CD4-positive, CD25-positive, alpha-beta regulatory T cell (primary cell): Measurements from ENCODE around the gene ANKRD11. TPM values are rescaled to one million over a fixed set of nuclear protein-coding genes. Genes with fewer than 3 reads are reported as not detected.

Source experiments
- ATAC-seq, 2 donors: fragments of 150-1000 bp; cut with Tn5 transposase; one replicate each; pipeline ENCODE4 v1.10.0; 2021; ENCODE audit warnings: low read depth in 2 of 2, moderate number of reproducible peaks in 2 of 2, moderate library complexity in 1 of 2
- DNase-seq, 3 donors: peaks; one replicate each; pipeline versions ENCODE4 v3.0.0 to v3.0.0-alpha.2; 2012 to 2022; ENCODE audit warnings: mixed read lengths in 1 of 3
- H3K27ac ChIP-seq: one replicate; pipeline ENCODE4 v1.7.0; 2013; ENCODE audit warnings: mild to moderate bottlenecking, low read length; ENCODE audit not compliant: insufficient read depth, poor library complexity, severe bottlenecking
- H3K27me3 ChIP-seq: one replicate; pipeline ENCODE4 v1.7.0; 2013; ENCODE audit warnings: low read length; ENCODE audit not compliant: control insufficient read depth, insufficient read depth
- H3K36me3 ChIP-seq: one replicate; pipeline ENCODE4 v1.7.0; 2013; ENCODE audit warnings: mild to moderate bottlenecking, low read length, moderate library complexity; ENCODE audit not compliant: control insufficient read depth, insufficient read depth
- H3K4me1 ChIP-seq: 2 replicates; pipeline ENCODE4 v1.7.0; 2013; ENCODE audit warnings: mild to moderate bottlenecking, low read length; ENCODE audit not compliant: insufficient read depth, control insufficient read depth, poor library complexity, severe bottlenecking
- H3K4me3 ChIP-seq: one replicate; pipeline ENCODE4 v1.7.0; 2013; ENCODE audit warnings: low read depth, mild to moderate bottlenecking, low read length, moderate library complexity
- H3K9me3 ChIP-seq, 2 experiments: 1 replicate in 1 of 2; 2 replicates in 1 of 2; pipeline ENCODE4 v1.7.0; 2013; ENCODE audit warnings: low read length in 2 of 2, mild to moderate bottlenecking in 1 of 2, moderate library complexity in 1 of 2; ENCODE audit not compliant: control insufficient read depth in 2 of 2
- H3K27ac Mint-ChIP-seq, 3 donors: one replicate each; pipeline ENCODE4 v1.8.0; 2020 to 2022; ENCODE audit warnings: mild to moderate bottlenecking in 3 of 3, mixed read lengths in 3 of 3, moderate library complexity in 2 of 3
- H3K27me3 Mint-ChIP-seq: one replicate; pipeline ENCODE4 v1.8.0; 2022; ENCODE audit warnings: mild to moderate bottlenecking, mixed read lengths
- H3K36me3 Mint-ChIP-seq: one replicate; pipeline ENCODE4 v1.8.0; 2020; ENCODE audit warnings: mixed read lengths
- H3K4me1 Mint-ChIP-seq, 4 donors: one replicate each; pipeline ENCODE4 v1.8.0; 2020 to 2022; ENCODE audit warnings: mixed read lengths in 4 of 4, mild to moderate bottlenecking in 1 of 4
- H3K4me3 Mint-ChIP-seq, 4 donors: one replicate each; pipeline ENCODE4 v1.8.0; 2020 to 2022; ENCODE audit warnings: mild to moderate bottlenecking in 4 of 4, mixed read lengths in 4 of 4, moderate library complexity in 3 of 4
- H3K9me3 Mint-ChIP-seq, 7 donors: one replicate each; pipeline ENCODE4 v1.8.0; 2020 to 2022; ENCODE audit warnings: mixed read lengths in 7 of 7, mild to moderate bottlenecking in 3 of 7, moderate library complexity in 2 of 7
- polyA plus RNA-seq, 4 donors: library from polyadenylated mRNA; unstranded; fragments of 300-500 nt; fragmentation: Illumina TruSeq; gene quantifications; one replicate each; pipeline ENCODE4 v1.2.3, GENCODE V29; 2021
- total RNA-seq: library from RNA; stranded (reverse); gene quantifications from one replicate; pipeline ENCODE4 v1.2.3, GENCODE V29; 2022

ANKRD11 gene
- total and polyA plus RNA-seq, 5 donors from 2014 or later, result 8.7 to 323 (median 18.6) TPM

GRCh38 chr16:89293276-89294143, 196.9 kb downstream of the ANKRD11 start:
- H3K4me1 ChIP-seq, result peaks cover 24% of the 10 kb centered on the region
- no peak overlapping the region for H3K27ac Mint-ChIP-seq
- no peak for ATAC-seq
- H3K36me3 Mint-ChIP-seq, result peaks cover 5% of the 10 kb centered on the region
- no peak for DNase-seq
- peaks cover 41% of the 10 kb centered on the region for H3K36me3 ChIP-seq
- no peak overlapping the region for H3K27ac ChIP-seq
- H3K27me3 ChIP-seq, result no peaks in the 10 kb centered on the region
- H3K9me3 ChIP-seq, result no peaks in the 10 kb centered on the region
- no peak overlapping the region for H3K4me3 Mint-ChIP-seq
- no peaks in the 10 kb centered on the region for H3K9me3 Mint-ChIP-seq
- H3K27me3 Mint-ChIP-seq, result no peaks in the 10 kb centered on the region
- H3K4me1 Mint-ChIP-seq, result peaks cover 12 to 51% (median 26%) of the 10 kb centered on the region in 4 donors
- H3K4me3 ChIP-seq, result no peak overlapping the region

DNA sequence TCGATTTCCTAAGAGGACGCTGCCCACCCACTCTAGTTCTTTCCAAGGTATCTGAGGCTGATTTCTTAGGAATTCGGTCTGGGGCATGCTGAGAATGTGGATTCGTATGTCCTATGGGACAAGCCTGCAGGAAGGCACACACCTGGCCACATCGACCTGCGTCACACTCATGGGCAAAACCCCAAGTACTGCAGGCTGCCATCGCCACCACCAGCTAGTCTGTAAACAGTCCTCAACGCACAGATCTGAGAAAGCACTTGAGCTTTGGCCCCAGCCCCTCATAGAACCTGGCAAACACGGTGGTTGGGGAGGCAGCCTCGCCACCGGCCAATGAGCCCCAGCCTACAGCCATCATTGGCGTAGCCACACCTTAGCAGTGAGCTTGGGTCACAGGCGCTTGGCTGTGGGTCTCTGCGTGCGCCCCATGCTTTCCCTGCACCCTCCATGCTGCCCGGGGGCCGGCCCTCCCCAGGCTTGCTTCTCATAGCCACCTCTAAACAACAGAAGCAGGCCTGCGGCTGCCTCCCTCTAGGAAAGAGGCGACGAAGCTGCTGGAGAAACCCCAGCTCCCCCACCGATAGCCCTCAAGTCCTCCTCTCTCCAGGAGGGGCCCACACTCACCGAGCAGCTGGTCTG, 197.8 kb downstream of the ANKRD11 start:
- H3K27me3 Mint-ChIP-seq, result no peaks in the 10 kb centered on the region
- H3K9me3 Mint-ChIP-seq, result no peaks in the 10 kb centered on the region
- Histone ChIP-seq H3K27ac (no peak overlapping the region), H3K9me3 (no peaks in the 10 kb centered on the region), H3K4me1 (peaks cover 21% of the 10 kb centered on the region), H3K36me3 (peaks cover 43% of the 10 kb centered on the region), H3K4me3 (no peak overlapping the region), H3K27me3 (no peaks in the 10 kb centered on the region)
- H3K4me1 Mint-ChIP-seq, result peaks cover 11 to 44% (median 23%) of the 10 kb centered on the region in 4 donors
- DNase-seq, result no peak
- no peak overlapping the region for H3K4me3 Mint-ChIP-seq
- peaks cover 11% of the 10 kb centered on the region for H3K36me3 Mint-ChIP-seq
- H3K27ac Mint-ChIP-seq, result peak overlapping the region in 1 of 3 donors; percentile 12
- no peak for ATAC-seq

- Histone ChIP-seq H3K36me3 (peaks cover 42% of the 10 kb centered on the region), H3K27ac (no peak overlapping the region), H3K4me3 (no peak overlapping the region), H3K9me3 (no peaks in the 10 kb centered on the region), H3K27me3 (no peaks in the 10 kb centered on the region), H3K4me1 (peaks cover 20% of the 10 kb centered on the region)
- H3K36me3 Mint-ChIP-seq, result peaks cover 15% of the 10 kb centered on the region
- no peaks in the 10 kb centered on the region for H3K27me3 Mint-ChIP-seq
- ATAC-seq, result no peak
- H3K9me3 Mint-ChIP-seq, result no peaks in the 10 kb centered on the region
- peaks cover 6 to 37% (median 18%) of the 10 kb centered on the region in 4 donors for H3K4me1 Mint-ChIP-seq
- no peak overlapping the region for H3K27ac Mint-ChIP-seq
- DNase-seq, result no peak
- H3K4me3 Mint-ChIP-seq, result no peak overlapping the region
These were observed 198.6 kb downstream of the ANKRD11 start for GRCh38 chr16:89291776-89292175.

DNA sequence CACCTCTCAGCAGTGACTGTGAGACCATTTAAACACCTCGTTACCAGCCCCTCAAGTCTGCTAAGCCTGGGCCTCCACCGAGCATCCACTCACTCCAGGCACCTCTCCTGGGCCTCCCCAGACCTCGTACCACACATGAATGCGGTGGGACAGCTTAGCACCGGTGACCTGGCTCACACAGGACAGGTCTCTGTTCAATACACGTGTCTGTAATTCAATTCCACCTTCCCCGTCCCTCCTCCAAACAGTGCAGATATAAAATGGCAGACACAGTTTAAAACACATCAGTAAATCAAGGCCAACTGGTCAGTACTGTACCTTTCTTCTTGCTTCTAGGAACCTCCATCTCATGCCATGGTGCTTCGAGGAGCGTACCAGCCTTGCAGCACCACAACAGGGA, 199.0 kb downstream of the ANKRD11 start:
- H3K4me1 ChIP-seq, result peaks cover 15% of the 10 kb centered on the region
- H3K27ac Mint-ChIP-seq, result peak overlapping the region in 2 of 3 donors; percentile 4 to 69
- H3K27me3 ChIP-seq, result no peaks in the 10 kb centered on the region
- no peak overlapping the region for H3K27ac ChIP-seq
- peaks cover 4 to 33% (median 16%) of the 10 kb centered on the region in 4 donors for H3K4me1 Mint-ChIP-seq
- H3K27me3 Mint-ChIP-seq, result no peaks in the 10 kb centered on the region
- no peak overlapping the region for H3K4me3 ChIP-seq
- no peak for ATAC-seq
- no peak overlapping the region for H3K4me3 Mint-ChIP-seq
- H3K36me3 Mint-ChIP-seq, result peaks cover 19% of the 10 kb centered on the region
- no peaks in the 10 kb centered on the region for H3K9me3 ChIP-seq
- DNase-seq, result no peak
- H3K9me3 Mint-ChIP-seq, result no peaks in the 10 kb centered on the region
- peaks cover 42% of the 10 kb centered on the region for H3K36me3 ChIP-seq

DNA sequence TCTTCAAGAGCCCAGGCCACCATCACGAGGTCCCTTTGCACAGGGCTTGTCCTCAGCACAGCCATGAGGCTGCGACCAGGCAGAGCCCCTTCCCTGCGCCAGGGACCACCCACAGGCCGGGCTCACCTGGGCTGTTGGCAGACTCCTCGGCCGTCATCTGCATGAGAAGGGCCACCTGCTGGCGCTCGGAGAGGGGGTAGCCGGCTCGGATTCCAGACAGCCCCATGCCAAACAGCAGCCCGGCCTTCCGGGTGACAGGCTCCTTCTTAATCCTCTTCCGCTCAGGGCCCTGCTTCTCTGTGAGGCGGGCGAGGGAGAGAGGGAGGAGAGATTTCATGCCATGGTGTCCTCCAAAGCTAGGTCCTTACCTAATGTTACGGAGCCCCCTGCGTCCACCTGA, 199.5 kb downstream of the ANKRD11 start:
- Mint-ChIP-seq H3K36me3 (peaks cover 21% of the 10 kb centered on the region), H3K27me3 (no peaks in the 10 kb centered on the region), H3K4me1 (peaks cover 0 to 28% (median 11%) of the 10 kb centered on the region in 4 donors), H3K27ac (peak overlapping the region in 1 of 3 donors; percentile 94), H3K4me3 (peak overlapping the region in 1 of 4 donors; percentile 35), H3K9me3 (no peaks in the 10 kb centered on the region)
- Histone ChIP-seq H3K4me3 (no peak overlapping the region), H3K9me3 (no peaks in the 10 kb centered on the region), H3K36me3 (peaks cover 47% of the 10 kb centered on the region), H3K27ac (no peak overlapping the region), H3K27me3 (no peaks in the 10 kb centered on the region), H3K4me1 (peaks cover 13% of the 10 kb centered on the region)
- ATAC-seq, result no peak
- DNase-seq, result no peak

- Histone ChIP-seq H3K9me3 (no peaks in the 10 kb centered on the region), H3K4me1 (peaks cover 13% of the 10 kb centered on the region), H3K27me3 (no peaks in the 10 kb centered on the region), H3K27ac (no peak overlapping the region), H3K4me3 (no peak overlapping the region), H3K36me3 (peaks cover 51% of the 10 kb centered on the region)
- Mint-ChIP-seq H3K27ac (peak overlapping the region in 1 of 3 donors; percentile 94), H3K36me3 (peaks cover 21% of the 10 kb centered on the region), H3K4me1 (peaks cover 0 to 26% (median 11%) of the 10 kb centered on the region in 4 donors), H3K27me3 (no peaks in the 10 kb centered on the region), H3K9me3 (no peaks in the 10 kb centered on the region), H3K4me3 (peak overlapping the region in 2 of 4 donors; percentile 7 to 35)
- DNase-seq (no peak), ATAC-seq (no peak)
These were observed 199.9 kb downstream of the ANKRD11 start for GRCh38 chr16:89290472-89290871.

DNA sequence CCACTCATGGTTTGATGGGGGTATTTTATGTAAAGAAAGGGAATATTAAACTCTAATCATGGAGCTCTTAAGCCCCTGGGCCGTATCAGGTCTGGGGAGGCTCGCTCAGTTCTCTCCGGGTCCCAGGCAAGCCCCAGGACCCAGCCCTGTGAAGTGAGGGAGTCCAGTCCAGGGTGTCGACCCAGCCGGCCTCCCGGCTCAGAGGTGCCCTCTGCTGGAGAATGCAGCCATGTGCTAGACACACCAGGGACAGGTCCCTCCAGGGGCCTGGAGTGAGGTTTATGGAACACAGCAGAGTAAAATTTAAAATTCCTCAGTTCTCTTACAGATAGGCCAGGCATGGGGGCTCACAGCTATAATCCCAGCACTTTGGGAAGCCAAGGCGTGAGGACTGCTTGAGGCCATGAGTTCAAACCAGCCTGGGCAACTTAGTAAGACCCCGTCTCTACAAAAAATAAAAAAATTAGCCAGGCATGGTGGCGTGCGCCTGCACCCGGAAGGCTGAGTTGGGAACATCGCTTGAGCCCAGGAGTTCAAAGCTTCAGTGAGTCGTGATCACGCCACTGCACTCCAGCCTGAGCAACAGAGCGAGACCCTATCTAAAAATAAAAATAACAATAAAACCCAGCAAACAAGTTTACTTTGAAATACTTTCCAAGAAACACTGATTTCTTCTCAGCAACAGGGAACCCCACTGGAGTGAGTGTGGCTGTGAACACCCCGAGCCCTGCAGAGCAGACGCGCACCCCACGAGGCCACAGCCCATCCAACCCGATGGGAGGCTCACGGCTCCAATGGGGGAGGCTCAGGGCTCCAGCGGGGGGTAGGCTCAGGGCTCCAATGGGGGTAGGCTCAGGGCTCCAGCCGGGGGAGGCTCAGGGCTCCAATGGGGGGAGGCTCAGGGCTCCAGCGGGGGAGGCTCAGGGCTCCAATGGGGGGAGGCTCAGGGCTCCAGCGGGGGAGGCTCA, 200.6 kb downstream of the ANKRD11 start:
- peak overlapping the region in 2 of 3 donors; percentile 53 to 80 for H3K27ac Mint-ChIP-seq
- H3K4me3 Mint-ChIP-seq, result peak overlapping the region in 1 of 4 donors; percentile 41

More for the DNA sequence above, 200.6 kb downstream of the ANKRD11 start:
- H3K4me1 Mint-ChIP-seq, result peaks cover 0 to 22% (median 11%) of the 10 kb centered on the region in 4 donors
- Histone ChIP-seq H3K36me3 (peaks cover 58% of the 10 kb centered on the region), H3K4me1 (peaks cover 8% of the 10 kb centered on the region), H3K27me3 (no peaks in the 10 kb centered on the region), H3K4me3 (no peak overlapping the region), H3K9me3 (no peaks in the 10 kb centered on the region), H3K27ac (no peak overlapping the region)
- H3K36me3 Mint-ChIP-seq, result peaks cover 21% of the 10 kb centered on the region
- DNase-seq, result peak; percentile 42 to 66 (median 62)
- no peaks in the 10 kb centered on the region for H3K27me3 Mint-ChIP-seq
- no peaks in the 10 kb centered on the region for H3K9me3 Mint-ChIP-seq
- ATAC-seq, result peak; percentile 75 to 81
